Tibial nerve (tissue), 4 donors: Measurements from ENCODE around the gene GTF3C2. TPM values are rescaled to one million over a fixed set of nuclear protein-coding genes. Genes with fewer than 3 reads are reported as not detected.

Experiments
- DNase-seq, 2 donors: peaks; one replicate each; pipeline ENCODE4 v3.0.0-alpha.2; 2019; ENCODE audit warnings: low spot score in 2 of 2
- H3K27ac ChIP-seq, 4 donors: fragments of 200-600 bp; sonication (generic) in 3 of 4; one replicate each; pipeline ENCODE4 v1.5.1; 2017 to 2019; ENCODE audit warnings: mild to moderate bottlenecking in 1 of 4
- H3K27me3 ChIP-seq, 2 donors: fragments of 200-600 bp; sonication (generic) in 1 of 2; one replicate each; pipeline versions ENCODE4 v1.5.1 to v1.6.0; 2017 to 2019
- H3K36me3 ChIP-seq, 3 donors: fragments of 200-600 bp; sonication (generic); one replicate each; pipeline ENCODE4 v1.5.1; 2018 to 2019
- H3K4me1 ChIP-seq, 4 donors: fragments of 200-600 bp; sonication (generic) in 3 of 4; one replicate each; pipeline ENCODE4 v1.5.1; 2017 to 2019
- H3K4me3 ChIP-seq, 4 donors: fragments of 200-600 bp; sonication (generic) in 3 of 4; one replicate each; pipeline ENCODE4 v1.5.1; 2017 to 2019; ENCODE audit warnings: mild to moderate bottlenecking in 1 of 4, moderate library complexity in 1 of 4
- H3K9me3 ChIP-seq, 4 donors: fragments of 200-600 bp; sonication (generic) in 3 of 4; one replicate each; pipeline ENCODE4 v1.5.1; 2017 to 2019
- EP300 ChIP-seq, 2 donors: sonication (generic); formaldehyde crosslinking; IDR thresholded peaks; one replicate each; pipeline ENCODE4 v1.6.1; 2017; ENCODE audit warnings: antibody characterized with exemption in 2 of 2, mild to moderate bottlenecking in 1 of 2
- POLR2A ChIP-seq, 2 donors: fragments of 450-650 bp; IDR thresholded peaks; one replicate each; pipeline ENCODE4 v1.6.1; 2017; ENCODE audit warnings: antibody characterized with exemption in 2 of 2, mild to moderate bottlenecking in 2 of 2, moderate library complexity in 2 of 2
- WGBS, 2 donors: methylation state at CpG; one replicate each; pipeline ENCODE4 v1.1.5; 2018; 5-methylcytosine and 5-hydroxymethylcytosine counted together
- total RNA-seq, 4 donors: library from RNA; depleted of rRNA; stranded (reverse); fragments of >200 nt; gene quantifications; one replicate each; pipeline ENCODE4 v1.1.0, GENCODE V29; 2016
- TF ChIP-seq, protein P1 (sequence below), 5 experiments: fragments of 200-600 bp in 3 of 5; fragments of 450-650 bp in 2 of 5; sonication (generic) in 3 of 5; IDR thresholded peaks; one replicate each; pipeline ENCODE4 v1.5.1; 2016 to 2019; ENCODE audit warnings: antibody characterized with exemption in 5 of 5, mild to moderate bottlenecking in 3 of 5, moderate library complexity in 2 of 5

GTF3C2 gene
- total RNA-seq, 4 donors from 2014 or later = 38.9 to 54.0 (median 46.0) TPM

- Histone ChIP-seq H3K4me3 (no peak overlapping the region), H3K27ac (no peak overlapping the region), H3K36me3 (no peaks in the 10 kb centered on the region), H3K27me3 (peaks cover 0 to 14% of the 10 kb centered on the region in 2 donors), H3K4me1 (peaks cover 0 to 6% (median 0%) of the 10 kb centered on the region in 4 donors), H3K9me3 (no peaks in the 10 kb centered on the region)
- TF ChIP-seq POLR2A (IDR thresholded peaks at IDR 0.05) (no peak), EP300 (IDR thresholded peaks at IDR 0.05) (no peak)
- TF ChIP-seq, protein P1, sequence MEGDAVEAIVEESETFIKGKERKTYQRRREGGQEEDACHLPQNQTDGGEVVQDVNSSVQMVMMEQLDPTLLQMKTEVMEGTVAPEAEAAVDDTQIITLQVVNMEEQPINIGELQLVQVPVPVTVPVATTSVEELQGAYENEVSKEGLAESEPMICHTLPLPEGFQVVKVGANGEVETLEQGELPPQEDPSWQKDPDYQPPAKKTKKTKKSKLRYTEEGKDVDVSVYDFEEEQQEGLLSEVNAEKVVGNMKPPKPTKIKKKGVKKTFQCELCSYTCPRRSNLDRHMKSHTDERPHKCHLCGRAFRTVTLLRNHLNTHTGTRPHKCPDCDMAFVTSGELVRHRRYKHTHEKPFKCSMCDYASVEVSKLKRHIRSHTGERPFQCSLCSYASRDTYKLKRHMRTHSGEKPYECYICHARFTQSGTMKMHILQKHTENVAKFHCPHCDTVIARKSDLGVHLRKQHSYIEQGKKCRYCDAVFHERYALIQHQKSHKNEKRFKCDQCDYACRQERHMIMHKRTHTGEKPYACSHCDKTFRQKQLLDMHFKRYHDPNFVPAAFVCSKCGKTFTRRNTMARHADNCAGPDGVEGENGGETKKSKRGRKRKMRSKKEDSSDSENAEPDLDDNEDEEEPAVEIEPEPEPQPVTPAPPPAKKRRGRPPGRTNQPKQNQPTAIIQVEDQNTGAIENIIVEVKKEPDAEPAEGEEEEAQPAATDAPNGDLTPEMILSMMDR (IDR thresholded peaks at IDR 0.05) = no peak
- no peak for DNase-seq
- 92% methylated on average over 8 of the region's 8 CpGs for WGBS, 2 donors
Measured at GRCh38 chr2:27294928-27295327, 61.6 kb downstream of the GTF3C2 start.

DNA sequence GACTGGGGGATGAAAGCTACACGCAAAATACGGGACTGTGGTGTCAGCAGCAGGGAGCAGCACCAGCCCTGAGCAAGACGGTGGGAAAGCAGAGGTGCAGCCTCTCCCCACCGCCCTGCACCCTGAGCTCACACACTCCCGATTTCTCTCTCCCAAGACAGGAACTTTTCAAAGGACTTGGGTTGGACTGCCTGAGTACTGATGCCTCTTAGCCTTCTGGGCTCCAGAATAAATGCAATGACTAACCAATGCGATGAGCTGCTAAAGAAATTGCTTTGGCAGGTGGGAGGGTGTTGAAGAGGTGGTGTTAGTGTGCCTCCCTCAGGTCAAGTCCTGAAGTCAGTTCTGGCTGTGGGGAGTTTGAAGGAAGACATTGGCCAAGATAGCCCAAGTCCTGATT is 64.7 kb downstream of the GTF3C2 start:
- WGBS, 2 donors = 19 to 52% methylated on average over 6 of the region's 6 CpGs
- no peak overlapping the region for H3K27ac ChIP-seq

DNA sequence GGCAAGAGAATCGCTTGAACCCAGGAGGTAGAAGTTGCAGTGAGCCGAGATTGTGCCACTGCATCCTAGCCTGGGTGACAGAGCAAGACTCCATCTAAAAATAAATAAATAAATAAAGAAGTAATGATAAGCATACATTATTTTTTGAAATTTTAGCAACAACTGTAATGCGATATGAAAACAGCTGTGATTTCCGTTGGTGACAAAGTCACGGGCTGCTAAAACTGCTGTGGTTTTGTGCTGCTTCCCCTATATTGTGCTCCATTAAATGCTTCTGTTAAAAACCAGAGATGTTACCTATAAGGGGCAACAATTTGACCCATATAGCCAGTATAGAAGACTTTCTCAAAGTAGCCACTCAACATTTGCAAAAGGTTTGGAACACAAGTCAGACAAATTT is 66.0 kb downstream of the GTF3C2 start:
- WGBS, 2 donors = 88 to 89% methylated on average over 5 of the region's 5 CpGs
- peaks cover 0 to 20% of the 10 kb centered on the region in 2 donors for H3K27me3 ChIP-seq
- DNase-seq = no peak
- H3K27ac ChIP-seq = no peak overlapping the region
- TF ChIP-seq, protein P1 (IDR thresholded peaks at IDR 0.05) = no peak
- TF ChIP-seq EP300 (IDR thresholded peaks at IDR 0.05) = no peak
- no peak for TF ChIP-seq POLR2A (IDR thresholded peaks at IDR 0.05)
- peaks cover 0 to 6% (median 0%) of the 10 kb centered on the region in 4 donors for H3K4me1 ChIP-seq
- H3K9me3 ChIP-seq = no peaks in the 10 kb centered on the region
- H3K4me3 ChIP-seq = no peak overlapping the region
- H3K36me3 ChIP-seq = no peaks in the 10 kb centered on the region

More for the DNA sequence above, 64.7 kb downstream of the GTF3C2 start:
- no peak for DNase-seq
- H3K4me1 ChIP-seq = peaks cover 0 to 6% (median 0%) of the 10 kb centered on the region in 4 donors
- H3K36me3 ChIP-seq = no peaks in the 10 kb centered on the region
- H3K9me3 ChIP-seq = no peaks in the 10 kb centered on the region
- TF ChIP-seq POLR2A (IDR thresholded peaks at IDR 0.05) (no peak), EP300 (IDR thresholded peaks at IDR 0.05) (no peak)
- TF ChIP-seq, protein P1 (IDR thresholded peaks at IDR 0.05) = no peak
- H3K4me3 ChIP-seq = no peak overlapping the region
- peaks cover 0 to 20% of the 10 kb centered on the region in 2 donors for H3K27me3 ChIP-seq

GRCh38 chr2:27288610-27289009 is 68.0 kb downstream of the GTF3C2 start:
- no peak for DNase-seq
- Histone ChIP-seq H3K36me3 (no peaks in the 10 kb centered on the region), H3K27ac (no peak overlapping the region), H3K9me3 (no peaks in the 10 kb centered on the region), H3K4me3 (no peak overlapping the region), H3K4me1 (peaks cover 0 to 6% (median 0%) of the 10 kb centered on the region in 4 donors), H3K27me3 (peaks cover 0 to 26% of the 10 kb centered on the region in 2 donors)
- 48 to 59% methylated on average over 3 of the region's 3 CpGs for WGBS, 2 donors
- no peak for TF ChIP-seq POLR2A (IDR thresholded peaks at IDR 0.05)
- TF ChIP-seq, protein P1 (IDR thresholded peaks at IDR 0.05) = no peak
- no peak for TF ChIP-seq EP300 (IDR thresholded peaks at IDR 0.05)

DNA sequence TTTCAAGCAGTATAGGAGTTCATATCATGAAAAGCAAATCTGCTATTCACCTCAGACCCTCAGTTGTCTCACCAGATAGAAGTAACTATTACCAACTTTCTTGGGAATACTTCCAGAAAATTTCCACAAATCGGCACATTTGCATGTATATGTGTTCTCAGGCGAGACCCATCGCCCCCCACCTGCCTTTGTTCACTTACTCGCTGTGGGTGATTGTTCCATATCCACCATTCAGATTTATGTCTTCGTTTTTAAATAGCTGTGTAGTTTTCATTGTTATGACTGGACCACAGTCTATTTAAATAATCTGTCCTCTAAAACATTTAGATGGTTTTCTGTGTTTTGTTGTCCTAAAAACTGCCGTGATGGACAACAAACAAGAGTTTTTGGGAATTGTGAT is 71.1 kb downstream of the GTF3C2 start:
- Histone ChIP-seq H3K4me3 (no peak overlapping the region), H3K27me3 (peaks cover 0 to 15% of the 10 kb centered on the region in 2 donors), H3K36me3 (no peaks in the 10 kb centered on the region), H3K9me3 (no peaks in the 10 kb centered on the region), H3K27ac (no peak overlapping the region), H3K4me1 (peaks cover 0 to 9% (median 5%) of the 10 kb centered on the region in 4 donors)
- WGBS, 2 donors = 74 to 76% methylated on average over 6 of the region's 6 CpGs
- no peak for TF ChIP-seq POLR2A (IDR thresholded peaks at IDR 0.05)
- TF ChIP-seq, protein P1 (IDR thresholded peaks at IDR 0.05) = no peak
- TF ChIP-seq EP300 (IDR thresholded peaks at IDR 0.05) = no peak
- DNase-seq = no peak
